ENCODE data around the gene SDR42E1. TPM values are rescaled to one million over a fixed set of nuclear protein-coding genes. Genes with fewer than 3 reads are reported as not detected.

The SDR42E1 gene
- total and polyA plus RNA-seq, 10 donors, result 0.62 to 5.4 (median 2.9) TPM

- Histone ChIP-seq H3K4me3 (no peak overlapping the region), H3K9me3 (no peaks in the 10 kb centered on the region), H3K4me1 (no peaks in the 10 kb centered on the region), H3K27ac (no peak overlapping the region), H3K36me3 (no peaks in the 10 kb centered on the region), H3K27me3 (replicated peaks in 1 of 7) (peaks cover 0 to 43% (median 0%) of the 10 kb centered on the region in 7 donors)
- WGBS, 5 donors, result 61 to 71% (median 67%) methylated on average over 13 of the region's 13 CpGs
- TF ChIP-seq POLR2A (IDR thresholded peaks at IDR 0.05) (no peak), CTCF (IDR thresholded peaks at IDR 0.05 in 8 of 11, conservative IDR thresholded peaks at IDR 0.05 in 3 of 11) (peak in 5 of 11 experiments; percentile 12 to 32 (median 21))
- no peak for DNase-seq
- intact Hi-C loops (cut with DNase I; ENCODE audit: low total_unique reads), result no loop called here
Observed at GRCh38 chr16:82031116-82032084, 20.1 kb upstream of the SDR42E1 start.

- WGBS, 5 donors, result 73 to 84% (median 81%) methylated on average over 7 of the region's 7 CpGs
- peaks cover 0 to 44% (median 2%) of the 10 kb centered on the region in 7 donors for H3K27me3 ChIP-seq (replicated peaks in 1 of 7)
Observed at GRCh38 chr16:82027629-82028064, 16.4 kb upstream of the SDR42E1 start.

DNA sequence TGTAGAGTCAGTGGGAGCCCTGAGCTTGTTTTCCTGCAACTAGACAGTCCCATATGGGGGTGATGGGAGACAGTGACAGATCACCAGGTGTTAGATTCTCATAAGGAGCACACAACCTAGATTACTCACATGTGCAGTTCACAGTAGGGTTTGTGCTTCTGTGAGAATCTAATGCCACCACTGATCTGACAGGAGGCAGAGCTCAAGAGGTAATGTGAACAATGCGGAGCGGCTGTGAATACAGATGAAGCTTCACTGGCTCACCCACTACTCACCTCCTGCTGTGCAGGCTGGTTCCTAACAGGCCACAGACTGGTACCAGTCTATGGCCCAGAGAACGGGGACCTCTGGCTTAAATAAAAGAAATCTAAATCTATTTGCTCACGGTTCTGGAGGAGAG lies 13.6 kb upstream of the SDR42E1 start:
- no peak overlapping the region for H3K4me3 ChIP-seq
- WGBS, 5 donors, result 75 to 86% (median 80%) methylated on average over 4 of the region's 4 CpGs
- intact Hi-C loops (cut with DNase I; ENCODE audit: low total_unique reads), result no loop called here
- no peak overlapping the region for H3K27ac ChIP-seq
- H3K36me3 ChIP-seq, result no peaks in the 10 kb centered on the region
- TF ChIP-seq POLR2AphosphoS5 (IDR thresholded peaks at IDR 0.05) (no peak), POLR2A (IDR thresholded peaks at IDR 0.05) (no peak), CTCF (IDR thresholded peaks at IDR 0.05 in 8 of 11, conservative IDR thresholded peaks at IDR 0.05 in 3 of 11) (no peak)
- peaks cover 0 to 60% (median 0%) of the 10 kb centered on the region in 7 donors for H3K27me3 ChIP-seq (replicated peaks in 1 of 7)
- DNase-seq, result no peak
- H3K4me1 ChIP-seq, result no peaks in the 10 kb centered on the region
- H3K9me3 ChIP-seq, result no peaks in the 10 kb centered on the region

More at GRCh38 chr16:82027629-82028064, 16.4 kb upstream of the SDR42E1 start:
- Histone ChIP-seq H3K4me3 (no peak overlapping the region), H3K36me3 (no peaks in the 10 kb centered on the region), H3K9me3 (no peaks in the 10 kb centered on the region), H3K27ac (no peak overlapping the region), H3K4me1 (no peaks in the 10 kb centered on the region)
- TF ChIP-seq POLR2A (IDR thresholded peaks at IDR 0.05) (no peak), POLR2AphosphoS5 (IDR thresholded peaks at IDR 0.05) (no peak), CTCF (IDR thresholded peaks at IDR 0.05 in 8 of 11, conservative IDR thresholded peaks at IDR 0.05 in 3 of 11) (no peak)
- no peak for DNase-seq
- intact Hi-C loops (cut with DNase I; ENCODE audit: low total_unique reads), result no loop called here

- intact Hi-C loops (cut with DNase I; ENCODE audit: low total_unique reads), result no loop called here
- H3K4me3 ChIP-seq, result no peak overlapping the region
- 91 to 100% (median 95%) methylated on average over 1 of the region's 1 CpG for WGBS, 5 donors
- no peaks in the 10 kb centered on the region for H3K4me1 ChIP-seq
- H3K9me3 ChIP-seq, result no peaks in the 10 kb centered on the region
- TF ChIP-seq POLR2A (IDR thresholded peaks at IDR 0.05), result no peak
- TF ChIP-seq POLR2AphosphoS5 (IDR thresholded peaks at IDR 0.05), result no peak
- TF ChIP-seq CTCF (IDR thresholded peaks at IDR 0.05 in 8 of 11, conservative IDR thresholded peaks at IDR 0.05 in 3 of 11), result no peak
- no peak for DNase-seq
- no peaks in the 10 kb centered on the region for H3K36me3 ChIP-seq
- H3K27me3 ChIP-seq (replicated peaks in 1 of 7), result peaks cover 0 to 65% (median 4%) of the 10 kb centered on the region in 7 donors
- H3K27ac ChIP-seq, result no peak overlapping the region
Observed at GRCh38 chr16:82024316-82024715, 13.0 kb upstream of the SDR42E1 start.

Measured in spleen (tissue), 11 donors.